Posterior cingulate gyrus (tissue), 11 donors: ENCODE measurements around the gene AMIGO3.

Experiments used
- DNase-seq, 10 donors: peaks; one replicate each; pipeline versions ENCODE4 v3.0.0 to v3.0.0-alpha.2; 2020 to 2021; ENCODE audit warnings: mixed read lengths in 3 of 10
- intact Hi-C: fragments of 100-400 bp; cut with DNase I; formaldehyde crosslinking; loops from one replicate; pipeline ENCODE4 v1.15.1; 2023

Gene AMIGO3

DNA sequence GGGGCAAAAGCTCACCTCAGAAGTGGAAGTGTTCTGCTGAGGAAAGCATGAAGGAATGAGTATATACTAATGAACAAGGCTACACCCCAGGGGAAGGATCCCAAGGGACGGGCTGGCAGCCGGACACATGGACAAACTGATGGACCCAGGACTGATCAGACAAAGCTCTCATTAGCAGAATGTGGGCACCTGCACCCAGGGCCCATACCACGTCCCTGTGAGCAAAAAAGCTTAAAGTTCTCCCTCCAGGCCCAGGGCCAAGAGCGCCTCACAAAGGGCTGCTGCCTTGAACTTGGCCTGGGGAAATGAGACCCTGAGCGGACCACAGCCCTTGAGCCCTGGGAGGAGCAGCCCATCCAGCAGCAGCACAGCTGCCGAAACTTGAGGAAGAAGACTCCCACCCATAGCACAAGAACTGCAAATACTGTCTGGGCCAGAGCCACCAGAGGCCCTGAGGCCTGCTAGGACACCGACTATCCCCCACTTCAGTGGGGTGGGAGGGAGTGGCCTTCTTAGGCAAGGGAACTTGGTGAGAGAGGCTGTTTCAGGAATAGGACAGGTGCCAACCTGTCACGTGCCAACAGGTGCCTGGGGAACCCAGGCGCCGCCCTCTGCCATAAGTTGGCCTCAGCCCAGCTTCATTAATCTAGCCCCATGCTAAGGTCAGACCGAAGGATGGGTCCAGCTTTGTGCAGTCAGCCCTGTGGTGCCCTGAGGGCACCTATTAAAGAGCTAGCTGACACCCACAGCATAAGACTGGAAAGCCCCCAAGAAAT is 6.6 kb upstream of the AMIGO3 start:
- peak in 2 of 10 donors; percentile 38 to 50 for DNase-seq
- intact Hi-C loops, result loop anchor here (10.0 kb wide), 1 partner anchor 109 kb away; no protein-coding TSS in a partner anchor

DNA sequence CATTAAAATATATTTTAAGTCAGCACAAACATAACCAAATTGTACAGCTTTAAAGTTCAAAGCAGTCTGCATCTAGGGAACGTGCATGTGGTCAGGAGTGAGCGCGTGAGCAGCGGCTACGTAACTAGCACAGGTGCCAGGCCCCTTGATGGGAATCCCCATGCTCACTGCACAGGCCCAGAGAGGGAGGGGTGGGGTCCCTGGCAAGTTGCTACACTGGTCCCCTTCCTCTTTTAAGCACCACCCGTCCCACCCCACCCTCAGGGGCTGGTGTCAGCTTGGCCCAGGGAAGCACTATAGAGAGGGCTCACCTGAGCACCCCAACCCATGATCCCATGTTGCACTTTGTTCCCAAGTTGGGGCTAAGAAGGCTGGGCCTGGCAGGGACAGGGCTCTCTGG is 5.1 kb upstream of the AMIGO3 start:
- peak in 3 of 10 donors; percentile 55 to 75 (median 69) for DNase-seq
- intact Hi-C loops, result loop anchor here (5.0 to 10.0 kb wide), 3 partner anchors 63 to 110 kb away; partner anchors contain the start of genes INKA1 and IP6K1

DNA sequence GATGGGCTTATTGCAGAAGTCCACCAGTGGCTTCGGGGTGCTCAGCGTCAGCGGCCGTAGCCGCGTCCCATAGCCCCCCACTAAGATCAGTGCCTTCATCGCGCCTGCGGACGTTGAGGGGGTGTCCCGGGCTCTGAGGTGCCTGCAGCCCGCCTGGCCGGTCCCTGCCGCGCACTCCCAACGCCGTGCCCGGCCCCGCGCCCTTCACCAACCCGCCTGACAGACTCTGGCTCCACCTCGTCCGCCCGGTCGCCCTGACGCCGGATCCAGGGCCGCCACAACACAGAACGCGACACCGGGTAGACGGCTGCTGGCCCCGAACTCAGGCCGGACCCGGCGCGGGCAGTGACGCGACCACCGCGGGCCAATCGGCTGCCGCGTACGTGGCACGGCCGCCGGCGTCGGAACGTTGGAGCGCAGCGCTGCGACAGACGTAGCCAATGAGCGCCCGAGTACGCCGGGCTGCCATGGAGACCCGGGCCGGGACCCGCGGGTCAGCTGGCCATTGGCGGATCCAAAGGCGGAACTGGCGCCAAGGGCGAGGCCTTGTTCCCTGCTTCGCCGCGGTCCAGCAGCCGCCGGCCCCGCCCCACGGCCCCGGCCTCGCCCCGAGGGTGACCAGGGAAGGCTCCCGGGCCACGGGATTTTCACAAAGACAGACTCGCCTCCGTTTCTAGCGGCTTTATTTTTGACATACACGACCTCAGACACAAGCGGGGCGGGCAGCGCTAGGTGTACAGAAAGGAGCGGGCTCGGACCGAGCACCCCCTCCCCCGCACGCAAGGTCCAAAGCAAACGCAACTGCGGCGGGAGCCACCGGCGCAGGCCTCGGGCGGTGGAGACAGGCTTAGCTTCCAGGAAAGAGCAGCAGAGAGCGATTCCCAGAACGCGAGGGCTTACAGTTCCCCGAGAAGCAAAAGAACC is 4.4 kb upstream of the AMIGO3 start, which contains the start of gene GMPPB:
Gene GMPPB, minus strand, starts transcription at position 324 of the 924 bp plus-strand sequence. Its CDS starts 225 bp downstream, at position 99.
- intact Hi-C loops, result loop anchor here (5.0 to 10.0 kb wide), 3 partner anchors 63 to 111 kb away; partner anchors contain the start of genes INKA1 and IP6K1
- DNase-seq, result peak; percentile 92 to 100 (median 97)

DNA sequence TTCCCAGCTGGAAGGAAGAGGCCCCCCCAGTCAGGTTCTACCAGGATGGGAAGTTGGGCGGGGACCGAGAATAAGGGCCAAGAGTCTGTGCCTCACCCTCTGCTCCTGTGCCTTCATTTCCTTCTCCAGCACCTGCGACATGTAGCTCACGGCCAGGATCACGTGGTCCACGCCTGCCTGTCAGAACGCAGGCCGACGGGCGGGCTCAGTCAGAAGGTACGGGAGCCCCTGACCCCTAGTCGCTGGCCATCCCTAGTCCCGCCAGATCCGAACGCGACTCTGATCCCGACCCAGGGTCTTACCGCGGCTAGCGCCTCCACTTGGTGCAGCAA is 3.8 kb upstream of the AMIGO3 start:
- intact Hi-C loops, result loop anchor here (5.0 to 10.0 kb wide), 3 partner anchors 64 to 112 kb away; partner anchors contain the start of genes INKA1 and IP6K1
- peak in 8 of 10 donors; percentile 33 to 93 (median 68) for DNase-seq

DNA sequence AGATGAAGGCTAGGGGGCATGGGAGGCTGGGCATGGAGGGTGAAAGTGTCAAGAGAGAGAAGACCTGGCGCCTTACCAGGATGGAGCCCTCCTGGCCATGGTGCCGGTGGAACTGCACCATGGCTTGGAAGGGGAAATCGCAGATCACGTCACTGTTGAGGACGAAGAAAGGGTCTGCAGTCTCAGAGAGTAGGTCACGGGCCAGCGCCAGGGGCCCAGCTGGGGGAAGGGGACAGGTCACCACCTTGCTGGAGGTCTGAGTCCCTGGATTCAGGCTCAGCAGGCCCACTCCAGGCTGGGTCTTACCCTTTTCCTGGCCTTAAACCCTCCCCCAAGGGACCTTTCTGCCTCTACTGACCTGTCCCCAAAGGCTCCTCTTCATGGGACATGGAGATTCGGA is 3.4 kb upstream of the AMIGO3 start:
- DNase-seq, result peak in 3 of 10 donors; percentile 37 to 78 (median 72)

DNA sequence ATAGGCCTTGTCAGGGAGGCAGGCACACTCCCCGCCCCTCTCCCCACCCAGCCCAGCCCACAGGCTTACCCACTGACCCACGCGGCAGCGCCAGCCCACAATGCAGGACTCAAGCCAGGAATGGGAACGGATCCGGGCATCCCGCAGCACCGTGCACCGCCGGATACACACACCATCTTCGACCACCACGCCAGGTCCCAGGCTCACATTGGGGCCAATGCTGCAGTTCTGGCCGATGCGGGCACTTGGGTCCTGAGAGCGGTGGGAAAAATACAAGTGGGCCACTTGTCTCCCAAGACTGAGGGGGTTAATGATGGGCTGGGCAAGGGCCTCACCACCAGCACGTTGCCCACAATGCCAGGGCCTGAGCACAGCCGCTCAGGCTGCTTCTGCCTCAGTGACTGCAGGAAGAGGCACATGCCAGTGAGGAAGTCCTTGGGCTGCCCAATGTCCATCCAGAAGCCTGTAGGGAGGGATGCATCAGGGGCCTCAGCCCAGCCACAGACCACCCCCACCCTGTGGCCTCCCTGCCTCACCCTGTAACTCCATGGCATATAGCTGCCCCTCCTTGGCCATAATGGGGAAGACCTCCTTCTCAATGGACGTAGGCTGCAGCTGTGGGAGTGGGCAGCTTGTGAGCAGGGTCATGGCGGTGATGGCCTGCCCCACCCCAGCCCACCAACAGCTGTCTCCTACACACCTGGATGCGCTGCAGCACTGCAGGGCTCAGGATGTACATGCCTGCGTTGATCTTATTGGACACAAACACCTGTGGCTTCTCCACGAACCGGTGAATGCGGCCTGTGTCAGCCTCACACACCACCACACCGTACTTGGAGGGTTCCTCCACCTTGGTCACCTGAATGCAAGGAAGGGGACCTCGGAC is 2.7 kb upstream of the AMIGO3 start:
- peak in 3 of 10 donors; percentile 73 to 82 (median 74) for DNase-seq
- intact Hi-C loops, result loop anchor here (5.0 to 10.0 kb wide), 3 partner anchors 65 to 113 kb away; partner anchors contain the start of genes INKA1 and IP6K1

More for the DNA sequence above, 3.4 kb upstream of the AMIGO3 start:
- intact Hi-C loops, result loop anchor here (5.0 to 10.0 kb wide), 3 partner anchors 64 to 112 kb away; partner anchors contain the start of genes INKA1 and IP6K1

DNA sequence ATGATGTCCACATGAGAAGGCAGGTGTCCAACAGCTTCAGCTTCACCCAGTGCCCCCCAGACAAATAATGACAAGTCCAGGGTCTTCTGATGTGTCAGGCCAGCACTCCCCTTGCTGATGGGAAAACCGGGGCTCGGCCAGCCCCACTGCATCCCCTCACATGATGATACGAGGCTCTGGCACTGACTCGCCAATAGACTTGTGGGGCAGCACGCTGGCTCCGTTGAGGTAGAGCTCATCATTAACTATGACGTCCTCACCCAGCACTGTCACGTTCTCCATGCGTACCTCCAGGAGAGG is 2.1 kb upstream of the AMIGO3 start:
- intact Hi-C loops, result loop anchor here (5.0 to 10.0 kb wide), 3 partner anchors 66 to 113 kb away; partner anchors contain the start of genes INKA1 and IP6K1
- DNase-seq, result peak in 2 of 10 donors; percentile 82 to 85

DNA sequence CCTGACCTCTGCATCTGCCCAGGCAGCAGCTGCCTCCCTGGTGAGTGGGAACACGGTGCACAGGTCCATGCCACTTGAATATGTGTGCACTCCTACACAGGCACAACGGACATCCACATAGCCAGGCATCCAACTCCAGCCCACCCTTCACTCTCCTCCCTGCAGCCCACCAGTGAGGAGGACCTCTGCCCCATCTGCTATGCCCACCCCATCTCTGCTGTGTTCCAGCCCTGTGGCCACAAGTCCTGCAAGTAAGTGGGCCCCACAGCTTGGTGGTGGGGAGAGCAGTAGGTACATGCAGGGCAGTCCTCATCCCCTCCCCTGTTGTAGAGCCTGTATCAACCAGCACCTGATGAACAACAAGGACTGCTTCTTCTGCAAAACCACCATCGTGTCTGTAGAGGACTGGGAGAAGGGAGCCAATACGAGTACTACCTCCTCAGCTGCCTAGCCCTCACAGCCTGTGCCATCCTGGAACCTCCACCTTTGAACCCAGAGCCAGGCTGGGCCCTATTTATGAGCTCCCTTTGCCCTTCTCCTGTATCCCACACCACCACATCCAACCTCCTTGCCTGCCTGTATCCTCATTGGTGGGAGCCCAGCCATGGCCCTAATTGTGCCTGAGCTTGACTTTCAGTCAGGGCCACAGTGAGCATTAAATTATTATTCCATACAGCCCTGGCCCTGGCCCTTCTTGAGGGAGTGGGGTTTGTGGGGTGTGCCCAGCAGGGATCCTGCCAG is 1.5 kb upstream of the AMIGO3 start:
- DNase-seq, result peak in 2 of 10 donors; percentile 74 to 75
- intact Hi-C loops, result loop anchor here (5.0 to 10.0 kb wide), 3 partner anchors 66 to 114 kb away; partner anchors contain the start of genes INKA1 and IP6K1

DNA sequence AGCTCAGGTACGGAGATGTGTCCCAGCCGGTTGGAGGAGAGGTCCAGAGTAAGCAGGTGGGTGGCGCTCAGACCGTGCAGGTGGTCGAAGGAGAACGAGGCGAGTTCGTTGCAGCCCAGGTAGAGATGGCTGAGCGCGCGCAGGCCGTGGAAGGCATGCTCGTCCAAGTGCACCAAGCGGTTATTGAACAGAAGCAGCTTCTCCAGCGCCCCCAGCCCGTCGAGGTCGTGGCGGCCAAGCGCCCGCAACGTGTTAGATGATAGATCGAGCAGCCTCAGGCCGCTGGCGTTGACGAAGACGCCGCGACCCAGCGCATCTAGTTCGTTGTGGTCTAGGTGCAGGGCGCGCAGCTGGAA is 648 bp downstream of the AMIGO3 start:
- intact Hi-C loops, result no loop called here
- DNase-seq, result peak in 3 of 10 donors; percentile 69 to 82 (median 72)

DNA sequence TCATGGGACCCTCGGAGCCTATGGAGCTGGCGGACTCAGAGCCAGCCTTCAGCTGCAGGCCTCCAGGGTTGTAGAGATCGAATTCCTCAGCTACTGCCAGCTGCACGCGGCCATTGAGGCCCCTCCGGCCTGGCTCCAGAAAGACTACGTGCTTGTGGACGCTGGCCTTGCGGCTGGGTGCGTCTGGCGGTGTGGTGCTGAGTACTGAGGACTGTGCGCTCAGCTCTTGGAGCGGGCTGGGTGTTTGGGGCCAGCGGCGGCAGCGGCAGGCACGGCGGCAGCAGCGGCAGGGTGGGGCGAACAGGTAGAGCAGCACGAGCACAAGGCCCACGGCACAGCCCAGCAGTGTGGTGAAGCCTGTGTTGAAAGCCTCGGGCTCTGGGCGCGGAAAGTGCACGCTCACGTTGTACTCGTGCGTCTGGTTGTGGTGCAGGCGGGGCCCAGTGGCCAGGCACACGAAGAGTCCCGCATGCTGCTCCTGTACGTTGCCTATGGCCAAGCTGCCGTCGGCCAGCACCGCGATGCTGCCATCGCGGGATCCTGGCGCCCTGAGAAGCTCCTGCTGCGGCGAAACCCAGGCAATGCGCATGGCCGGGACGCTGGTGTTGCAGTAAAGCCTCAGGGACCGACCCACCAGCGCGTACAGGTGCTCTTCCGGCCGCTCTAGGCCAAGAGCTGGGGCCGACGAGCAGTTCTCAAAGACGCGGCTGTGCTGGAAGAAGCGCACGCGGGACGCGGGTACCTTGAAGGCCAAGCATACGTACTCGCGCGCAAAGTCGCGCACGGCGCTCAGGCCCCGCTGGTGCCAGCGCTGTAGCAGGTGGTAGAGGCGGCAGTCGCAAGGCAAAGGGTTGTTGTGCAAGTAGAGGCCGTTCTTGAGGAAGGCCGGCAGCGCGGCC is 1.3 kb downstream of the AMIGO3 start:
- peak in 3 of 10 donors; percentile 66 to 71 (median 67) for DNase-seq
- intact Hi-C loops, result no loop called here

DNA sequence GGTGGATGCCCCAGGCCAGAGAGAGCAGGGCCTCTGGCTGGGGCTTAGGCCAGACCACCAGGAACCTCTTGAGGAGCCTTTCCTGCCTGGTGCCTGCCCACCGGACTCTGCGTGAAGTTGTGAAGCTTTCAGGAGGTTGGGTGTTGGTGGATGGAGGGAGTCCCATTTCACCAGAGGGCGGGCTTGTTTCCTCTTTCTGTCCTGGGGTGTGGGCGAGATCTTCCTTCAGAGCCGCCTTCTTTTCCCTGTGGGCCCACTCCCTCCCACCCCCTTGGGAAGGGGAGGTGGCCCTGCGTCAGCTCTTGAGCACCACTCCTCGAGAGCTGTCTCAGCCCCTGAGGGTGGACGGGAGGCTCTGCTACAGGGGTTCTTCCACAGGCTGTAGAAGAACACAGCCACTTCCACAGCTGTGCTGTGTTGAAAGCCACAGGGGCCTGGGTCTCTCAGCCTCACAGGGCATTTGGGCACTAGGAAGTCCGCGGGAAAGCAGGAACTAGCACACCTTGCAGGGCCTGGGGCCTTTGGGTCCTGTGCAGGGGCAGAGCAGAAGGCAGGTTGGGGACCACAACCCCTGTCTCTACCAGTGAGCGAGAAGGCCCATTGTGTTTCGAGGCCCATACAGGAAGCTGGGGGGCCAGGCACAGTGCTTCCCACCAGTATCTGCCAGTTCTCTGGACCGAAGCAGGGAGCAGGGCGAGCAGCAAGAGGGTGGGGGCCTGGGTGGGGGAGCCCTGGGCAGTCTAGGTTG is 2.1 kb downstream of the AMIGO3 start:
- intact Hi-C loops, result no loop called here
- peak in 3 of 10 donors; percentile 50 to 51 (median 51) for DNase-seq

DNA sequence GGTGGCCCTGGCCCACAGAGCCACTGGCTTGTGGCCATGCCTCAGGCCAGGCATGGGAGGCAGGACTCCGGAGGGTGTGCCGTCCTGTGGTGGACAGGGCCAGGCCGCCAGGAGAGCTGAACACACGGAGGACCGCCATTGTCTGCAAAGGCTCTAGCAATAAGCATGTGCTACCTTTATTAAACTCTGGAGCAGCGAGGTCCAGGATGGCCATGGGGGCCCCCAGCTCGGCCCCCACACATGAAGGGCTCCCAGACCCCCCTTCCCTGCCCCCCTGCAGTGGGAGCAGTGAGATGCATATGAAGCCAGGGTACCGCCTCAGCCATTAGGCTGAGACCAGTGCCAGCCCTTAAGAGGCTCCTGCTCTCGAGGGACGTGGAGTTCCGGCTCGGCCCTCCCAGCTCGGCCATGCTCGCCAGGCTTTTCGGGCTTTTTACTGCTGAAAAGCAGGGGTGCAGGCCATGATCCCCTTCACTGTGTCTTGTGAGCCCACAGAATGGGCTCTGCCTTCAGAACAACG is 2.7 kb downstream of the AMIGO3 start:
- intact Hi-C loops, result no loop called here
- DNase-seq, result peak in 2 of 10 donors; percentile 35 to 72

DNA sequence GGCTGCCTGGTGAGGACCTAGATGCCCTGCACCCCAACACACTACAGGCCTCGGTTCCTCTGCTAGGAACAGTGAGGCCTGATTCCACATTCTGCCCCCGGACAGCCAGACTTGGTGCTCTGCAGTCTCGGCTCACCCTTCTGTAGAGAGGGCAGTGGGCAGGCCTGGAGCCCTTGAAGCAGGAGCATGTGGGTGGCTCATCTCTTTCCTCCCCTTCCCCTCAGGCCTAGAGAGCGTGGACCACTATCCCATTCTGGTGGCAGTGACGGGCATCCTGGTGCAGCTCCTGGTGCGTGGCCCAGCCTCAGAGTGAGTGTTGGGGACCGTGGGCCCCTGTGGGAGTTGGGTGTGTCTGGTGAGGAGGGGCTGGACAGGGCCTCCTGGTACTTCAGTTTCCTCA is 3.3 kb downstream of the AMIGO3 start:
- peak in 2 of 10 donors; percentile 25 to 67 for DNase-seq
- intact Hi-C loops, result no loop called here

DNA sequence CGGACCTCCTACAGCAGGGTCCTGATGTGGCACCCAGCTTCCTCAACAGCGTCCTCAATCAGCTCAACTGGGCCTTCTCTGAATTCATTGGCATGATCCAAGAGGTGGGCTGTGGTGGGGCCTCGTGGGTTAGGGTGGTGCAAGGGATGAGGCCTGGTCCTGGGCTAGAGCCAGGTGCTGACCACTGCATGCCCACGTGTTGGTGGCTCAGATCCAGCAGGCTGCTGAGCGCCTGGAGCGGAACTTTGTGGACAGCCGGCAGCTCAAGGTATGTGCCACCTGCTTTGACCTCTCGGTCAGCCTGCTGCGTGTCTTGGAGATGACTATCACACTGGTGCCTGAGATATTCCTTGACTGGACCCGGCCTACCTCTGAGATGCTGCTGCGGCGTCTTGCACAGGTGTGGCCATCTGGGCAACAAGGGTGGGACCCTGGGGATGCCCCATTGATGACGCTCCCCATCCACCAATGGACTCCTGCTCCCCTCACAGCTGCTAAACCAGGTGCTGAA is 3.8 kb downstream of the AMIGO3 start:
- intact Hi-C loops, result no loop called here
- peak in 3 of 10 donors; percentile 35 to 80 (median 54) for DNase-seq

DNA sequence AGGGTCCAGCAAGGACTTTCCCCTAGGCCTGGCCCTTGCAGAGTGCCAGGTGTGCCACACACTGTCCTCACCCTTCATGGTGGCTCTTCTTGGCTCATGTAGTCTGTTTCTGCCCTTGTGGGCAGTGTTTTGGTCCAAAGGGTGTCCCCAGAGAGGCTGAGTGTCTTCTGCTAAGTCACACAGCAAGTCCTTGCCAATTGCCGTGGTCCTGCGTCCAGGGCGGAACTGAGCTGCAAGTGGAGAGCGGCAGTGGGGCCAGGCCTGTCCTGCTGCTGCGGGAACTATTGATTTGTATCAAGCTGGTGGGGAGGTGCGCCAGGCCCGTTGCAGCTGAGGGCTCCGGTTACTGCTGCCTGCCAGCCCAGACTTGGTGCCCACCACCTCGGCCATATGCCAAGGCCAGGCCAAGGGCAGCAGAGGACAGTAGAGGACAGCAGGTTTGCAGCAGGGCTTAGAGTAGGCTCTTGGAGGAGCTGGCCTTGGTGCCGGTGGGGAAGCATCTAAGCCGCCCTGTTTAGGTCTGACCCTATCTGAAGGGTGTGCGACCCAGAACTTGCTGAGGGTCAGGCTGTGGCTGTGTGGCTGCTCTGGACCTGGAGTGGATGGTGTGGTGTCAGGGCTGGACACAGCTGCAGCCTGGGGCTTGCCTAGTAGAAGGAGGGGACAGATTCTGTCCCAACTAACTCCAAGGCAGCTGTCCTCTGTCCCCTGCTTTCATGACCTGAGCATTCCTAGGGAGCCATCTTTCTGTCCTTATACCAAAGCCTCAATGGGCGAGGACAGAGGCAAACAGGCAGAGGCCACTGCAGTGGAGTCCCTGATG is 4.5 kb downstream of the AMIGO3 start:
- intact Hi-C loops, result no loop called here

More for the DNA sequence above, 4.5 kb downstream of the AMIGO3 start:
- DNase-seq, result peak in 3 of 10 donors; percentile 44 to 76 (median 71)
